Stimulated activated effector memory CD8-positive, alpha-beta T cell treated with anti-CD3 and anti-CD28 coated beads, Interleukin-12 subunit alpha, Interleukin-12 subunit beta, amount 100 ng/mL, for 72 hours (primary cell): ENCODE results near the gene IPO9.
"Not testable (repeated sequence)": the region's sequence is repeated elsewhere in the genome, so short reads cannot be mapped to it uniquely, and the experiment has no call there.

Experiments used
- ATAC-seq: fragments of 150-1000 bp; cut with Tn5 transposase; 2 replicates; pipeline ENCODE4 v1.10.0; 2021
- DNase-seq, 2 donors: peaks; one replicate each; pipeline ENCODE4 v3.0.0; 2021 to 2022; ENCODE audit warnings: low spot score in 2 of 2
- H3K27ac Mint-ChIP-seq: one replicate; pipeline ENCODE4 v1.8.0; 2022; ENCODE audit warnings: mild to moderate bottlenecking, mixed read lengths
- H3K36me3 Mint-ChIP-seq: one replicate; pipeline ENCODE4 v1.8.0; 2022; ENCODE audit warnings: mild to moderate bottlenecking, mixed read lengths
- H3K4me1 Mint-ChIP-seq: one replicate; pipeline ENCODE4 v1.8.0; 2022; ENCODE audit warnings: mixed read lengths
- H3K4me3 Mint-ChIP-seq: one replicate; pipeline ENCODE4 v1.8.0; 2022; ENCODE audit warnings: mild to moderate bottlenecking, mixed read lengths
- H3K9me3 Mint-ChIP-seq: one replicate; pipeline ENCODE4 v1.8.0; 2022; ENCODE audit warnings: mixed read lengths

IPO9 gene

GRCh38 chr1:201850053-201850397 lies 21.1 kb downstream of the IPO9 start:
- H3K36me3 Mint-ChIP-seq = peaks cover 88% of the 10 kb centered on the region
- ATAC-seq (no peak), DNase-seq (no peak)
- H3K4me1 Mint-ChIP-seq = peaks cover 10% of the 10 kb centered on the region
- H3K4me3 Mint-ChIP-seq = no peak overlapping the region
- H3K27ac Mint-ChIP-seq = no peak overlapping the region
- H3K9me3 Mint-ChIP-seq = no peaks in the 10 kb centered on the region

GRCh38 chr1:201851949-201852348 lies 23.0 kb downstream of the IPO9 start:
- Mint-ChIP-seq H3K4me1 (peaks cover 4% of the 10 kb centered on the region), H3K27ac (no peak overlapping the region), H3K4me3 (no peak overlapping the region), H3K36me3 (peaks cover 100% of the 10 kb centered on the region), H3K9me3 (no peaks in the 10 kb centered on the region)
- ATAC-seq (no peak), DNase-seq (no peak)

- DNase-seq, H3K27ac Mint-ChIP-seq, H3K4me3 Mint-ChIP-seq, H3K9me3 Mint-ChIP-seq, ATAC-seq, H3K4me1 Mint-ChIP-seq: not testable (repeated sequence)
- H3K36me3 Mint-ChIP-seq = peaks cover 100% of the 10 kb centered on the region
Measured at GRCh38 chr1:201856722-201857121, 27.8 kb downstream of the IPO9 start.

GRCh38 chr1:201859424-201859823 lies 30.5 kb downstream of the IPO9 start:
- Mint-ChIP-seq H3K9me3 (no peaks in the 10 kb centered on the region), H3K4me1 (no peaks in the 10 kb centered on the region), H3K36me3 (peaks cover 100% of the 10 kb centered on the region), H3K27ac (no peak overlapping the region), H3K4me3 (no peak overlapping the region)
- ATAC-seq (no peak), DNase-seq (no peak)

GRCh38 chr1:201861448-201861847 lies 32.5 kb downstream of the IPO9 start:
- DNase-seq = no peak
- no peak overlapping the region for H3K27ac Mint-ChIP-seq
- no peaks in the 10 kb centered on the region for H3K9me3 Mint-ChIP-seq
- ATAC-seq = no peak
- no peaks in the 10 kb centered on the region for H3K4me1 Mint-ChIP-seq
- H3K4me3 Mint-ChIP-seq = no peak overlapping the region
- H3K36me3 Mint-ChIP-seq = peaks cover 100% of the 10 kb centered on the region

GRCh38 chr1:201870397-201870796 lies 41.4 kb downstream of the IPO9 start:
- Mint-ChIP-seq H3K4me3 (no peak overlapping the region), H3K27ac (no peak overlapping the region), H3K4me1 (no peaks in the 10 kb centered on the region), H3K36me3 (peaks cover 100% of the 10 kb centered on the region), H3K9me3 (no peaks in the 10 kb centered on the region)
- ATAC-seq = no peak
- DNase-seq = no peak

GRCh38 chr1:201874672-201875071 lies 45.7 kb downstream of the IPO9 start:
- Mint-ChIP-seq H3K4me3 (no peak overlapping the region), H3K4me1 (no peaks in the 10 kb centered on the region), H3K9me3 (no peaks in the 10 kb centered on the region), H3K36me3 (peaks cover 92% of the 10 kb centered on the region), H3K27ac (no peak overlapping the region)
- no peak for DNase-seq
- ATAC-seq = no peak

- H3K4me1 Mint-ChIP-seq = no peaks in the 10 kb centered on the region
- no peaks in the 10 kb centered on the region for H3K9me3 Mint-ChIP-seq
- H3K27ac Mint-ChIP-seq = peak overlapping the region; percentile 74
- DNase-seq (no peak), ATAC-seq (no peak)
- H3K36me3 Mint-ChIP-seq = peaks cover 76% of the 10 kb centered on the region
- H3K4me3 Mint-ChIP-seq = no peak overlapping the region
Measured at GRCh38 chr1:201876148-201876818, 47.3 kb downstream of the IPO9 start.

- Mint-ChIP-seq H3K9me3 (no peaks in the 10 kb centered on the region), H3K4me1 (no peaks in the 10 kb centered on the region), H3K36me3 (peaks cover 59% of the 10 kb centered on the region), H3K4me3 (no peak overlapping the region), H3K27ac (no peak overlapping the region)
- ATAC-seq = peak; percentile 57
- no peak for DNase-seq
Measured at GRCh38 chr1:201877877-201878401, 49.0 kb downstream of the IPO9 start.

- Mint-ChIP-seq H3K27ac (no peak overlapping the region), H3K4me1 (no peaks in the 10 kb centered on the region), H3K4me3 (no peak overlapping the region), H3K36me3 (peaks cover 28% of the 10 kb centered on the region), H3K9me3 (no peaks in the 10 kb centered on the region)
- DNase-seq (no peak), ATAC-seq (no peak)
Measured at GRCh38 chr1:201880928-201881571, 52.1 kb downstream of the IPO9 start.

- H3K9me3 Mint-ChIP-seq = no peaks in the 10 kb centered on the region
- no peaks in the 10 kb centered on the region for H3K4me1 Mint-ChIP-seq
- ATAC-seq = no peak
- DNase-seq = no peak
- peaks cover 22% of the 10 kb centered on the region for H3K36me3 Mint-ChIP-seq
- no peak overlapping the region for H3K27ac Mint-ChIP-seq
- no peak overlapping the region for H3K4me3 Mint-ChIP-seq
Measured at GRCh38 chr1:201881617-201882016, 52.7 kb downstream of the IPO9 start.

GRCh38 chr1:201882665-201883132 lies 53.7 kb downstream of the IPO9 start:
- peak; percentile 38 for ATAC-seq
- H3K4me3 Mint-ChIP-seq = no peak overlapping the region
- no peak overlapping the region for H3K27ac Mint-ChIP-seq
- no peak for DNase-seq
- H3K4me1 Mint-ChIP-seq = no peaks in the 10 kb centered on the region
- H3K36me3 Mint-ChIP-seq = peaks cover 14% of the 10 kb centered on the region
- H3K9me3 Mint-ChIP-seq = no peaks in the 10 kb centered on the region

GRCh38 chr1:201883266-201883665 lies 54.3 kb downstream of the IPO9 start:
- ATAC-seq (no peak), DNase-seq (no peak)
- peaks cover 9% of the 10 kb centered on the region for H3K36me3 Mint-ChIP-seq
- no peaks in the 10 kb centered on the region for H3K4me1 Mint-ChIP-seq
- no peak overlapping the region for H3K27ac Mint-ChIP-seq
- no peaks in the 10 kb centered on the region for H3K9me3 Mint-ChIP-seq
- no peak overlapping the region for H3K4me3 Mint-ChIP-seq

- no peaks in the 10 kb centered on the region for H3K4me1 Mint-ChIP-seq
- ATAC-seq (peak; percentile 65), DNase-seq (no peak)
- peaks cover 4% of the 10 kb centered on the region for H3K36me3 Mint-ChIP-seq
- no peaks in the 10 kb centered on the region for H3K9me3 Mint-ChIP-seq
- no peak overlapping the region for H3K4me3 Mint-ChIP-seq
- H3K27ac Mint-ChIP-seq = no peak overlapping the region
Measured at GRCh38 chr1:201883786-201884185, 54.8 kb downstream of the IPO9 start.

- Mint-ChIP-seq H3K4me1 (peaks cover 2% of the 10 kb centered on the region), H3K27ac (no peak overlapping the region), H3K9me3 (no peaks in the 10 kb centered on the region), H3K36me3 (no peaks in the 10 kb centered on the region), H3K4me3 (no peak overlapping the region)
- ATAC-seq = no peak
- no peak for DNase-seq
Measured at GRCh38 chr1:201884425-201884824, 55.5 kb downstream of the IPO9 start.

- no peaks in the 10 kb centered on the region for H3K9me3 Mint-ChIP-seq
- no peak for ATAC-seq
- DNase-seq = no peak
Measured at GRCh38 chr1:201885531-201886075, 56.6 kb downstream of the IPO9 start.

More at GRCh38 chr1:201885531-201886075, 56.6 kb downstream of the IPO9 start:
- H3K27ac Mint-ChIP-seq = no peak overlapping the region
- H3K36me3 Mint-ChIP-seq = no peaks in the 10 kb centered on the region
- H3K4me3 Mint-ChIP-seq = no peak overlapping the region
- H3K4me1 Mint-ChIP-seq = peaks cover 6% of the 10 kb centered on the region
